ENCODE data around the gene LBHD2. TPM values are rescaled to one million over a fixed set of nuclear protein-coding genes. Genes with fewer than 3 reads are reported as not detected.

Gene LBHD2
- total and polyA plus RNA-seq, 2 donors (not counting 1 experiment from before 2014, with no cell fraction given): not detected

GRCh38 chr14:103123634-103124500 is 39.9 kb downstream of the LBHD2 start:
- Histone ChIP-seq H3K27ac (ENCODE audit: low read length in 2 of 2) (no peak overlapping the region), H3K9ac (ENCODE audit: low read length) (peak overlapping the region; percentile 54), H3K36me3 (replicated peaks in 1 of 2; ENCODE audit: control extremely low read depth in 1 of 2, control insufficient read depth in 1 of 2, extremely low read depth in 1 of 2, insufficient read depth in 2 of 2, low read length in 1 of 2) (no peaks in the 10 kb centered on the region), H3K9me3 (ENCODE audit: control extremely low read depth in 1 of 3, control insufficient read depth in 2 of 3, insufficient read depth in 1 of 3, low read length in 2 of 3) (peaks cover 0 to 18% (median 0%) of the 10 kb centered on the region in 3 donors), H2AFZ (ENCODE audit: insufficient read depth, low read depth, low read length, poor library complexity, severe bottlenecking) (no peak overlapping the region), H3K27me3 (replicated peaks in 1 of 4; ENCODE audit: control extremely low read depth in 1 of 4, control insufficient read depth in 3 of 4, insufficient read depth in 4 of 4, low read length in 3 of 4) (peaks cover 0 to 31% (median 17%) of the 10 kb centered on the region in 4 experiments), H3K4me1 (ENCODE audit: control insufficient read depth in 2 of 2, insufficient read depth in 2 of 2, low read length in 2 of 2) (peaks cover 23% of the 10 kb centered on the region in 2 donors), H3K4me3 (ENCODE audit: control extremely low read depth in 1 of 5, extremely low read depth in 1 of 5, insufficient read depth in 1 of 5, low read depth in 2 of 5, low read length in 4 of 5) (peak overlapping the region in 4 of 5 experiments; percentile 21 to 55 (median 46)), H4K20me1 (ENCODE audit: control insufficient read depth, insufficient read depth, low read length, poor library complexity, severe bottlenecking) (no peaks in the 10 kb centered on the region), H3K79me2 (ENCODE audit: control insufficient read depth, insufficient read depth, low read length) (no peaks in the 10 kb centered on the region), H3K4me2 (replicated peaks; ENCODE audit: low read depth, low read length, poor library complexity, severe bottlenecking) (peak overlapping the region; percentile 85)
- TF ChIP-seq EZH2 (IDR thresholded peaks at IDR 0.05; ENCODE audit: borderline replicate concordance, insufficient read depth, low read depth, low read length, poor library complexity, severe bottlenecking) (no peak), CTCF (IDR thresholded peaks at IDR 0.05) (no peak)
- ATAC-seq (ENCODE audit: low read depth) (no peak), DNase-seq (no peak)
- no peak overlapping the region for H3K27ac Mint-ChIP-seq
- intact Hi-C loops (cut with micrococcal nuclease): no loop called here
- H3K27me3 Mint-ChIP-seq: peaks cover 16% of the 10 kb centered on the region
- WGBS (ENCODE audit: insufficient coverage): 14% methylated on average over 46 of the region's 48 CpGs
- H3K4me1 Mint-ChIP-seq: peaks cover 15% of the 10 kb centered on the region
- POLR2A ChIA-PET: no interaction called here
- CTCF ChIA-PET: interaction anchor here (1.9 kb wide), 1 partner anchor 19 kb away, joined by 6 read pairs; no protein-coding TSS in a partner anchor
- H3K9me3 Mint-ChIP-seq (ENCODE audit: insufficient read depth): no peaks in the 10 kb centered on the region
- H3K4me3 Mint-ChIP-seq: peak overlapping the region; percentile 44

- Mint-ChIP-seq H3K9me3 (ENCODE audit: insufficient read depth) (no peaks in the 10 kb centered on the region), H3K4me3 (peak overlapping the region; percentile 44), H3K27ac (no peak overlapping the region), H3K27me3 (peaks cover 16% of the 10 kb centered on the region), H3K4me1 (peaks cover 15% of the 10 kb centered on the region)
- DNase-seq: no peak
- POLR2A ChIA-PET: no interaction called here
- 84% methylated on average over 4 of the region's 5 CpGs for WGBS (ENCODE audit: insufficient coverage)
- peaks cover 23% of the 10 kb centered on the region in 2 donors for H3K4me1 ChIP-seq (ENCODE audit: control insufficient read depth in 2 of 2, insufficient read depth in 2 of 2, low read length in 2 of 2)
- CTCF ChIA-PET: interaction anchor here (1.3 to 1.9 kb wide), 2 partner anchors 20 kb away, joined by 4 to 6 read pairs; no protein-coding TSS in a partner anchor
- H3K27ac ChIP-seq (ENCODE audit: low read length in 2 of 2): no peak overlapping the region
- no peak overlapping the region for H2AFZ ChIP-seq (ENCODE audit: insufficient read depth, low read depth, low read length, poor library complexity, severe bottlenecking)
- intact Hi-C loops (cut with micrococcal nuclease): no loop called here
- H3K79me2 ChIP-seq (ENCODE audit: control insufficient read depth, insufficient read depth, low read length): no peaks in the 10 kb centered on the region
- H3K9me3 ChIP-seq (ENCODE audit: control extremely low read depth in 1 of 3, control insufficient read depth in 2 of 3, insufficient read depth in 1 of 3, low read length in 2 of 3): peaks cover 0 to 18% (median 0%) of the 10 kb centered on the region in 3 donors
- TF ChIP-seq CTCF (IDR thresholded peaks at IDR 0.05): no peak
- no peak for TF ChIP-seq EZH2 (IDR thresholded peaks at IDR 0.05; ENCODE audit: borderline replicate concordance, insufficient read depth, low read depth, low read length, poor library complexity, severe bottlenecking)
- ATAC-seq (ENCODE audit: low read depth): no peak
- H3K4me3 ChIP-seq (ENCODE audit: control extremely low read depth in 1 of 5, extremely low read depth in 1 of 5, insufficient read depth in 1 of 5, low read depth in 2 of 5, low read length in 4 of 5): no peak overlapping the region
- H3K4me2 ChIP-seq (replicated peaks; ENCODE audit: low read depth, low read length, poor library complexity, severe bottlenecking): peak overlapping the region; percentile 85
- peaks cover 0 to 31% (median 17%) of the 10 kb centered on the region in 4 experiments for H3K27me3 ChIP-seq (replicated peaks in 1 of 4; ENCODE audit: control extremely low read depth in 1 of 4, control insufficient read depth in 3 of 4, insufficient read depth in 4 of 4, low read length in 3 of 4)
- H3K36me3 ChIP-seq (replicated peaks in 1 of 2; ENCODE audit: control extremely low read depth in 1 of 2, control insufficient read depth in 1 of 2, extremely low read depth in 1 of 2, insufficient read depth in 2 of 2, low read length in 1 of 2): no peaks in the 10 kb centered on the region
- no peak overlapping the region for H3K9ac ChIP-seq (ENCODE audit: low read length)
- H4K20me1 ChIP-seq (ENCODE audit: control insufficient read depth, insufficient read depth, low read length, poor library complexity, severe bottlenecking): no peaks in the 10 kb centered on the region
These were observed 40.5 kb downstream of the LBHD2 start for GRCh38 chr14:103124501-103125001.
